HCT116 (cell line): Measurements from ENCODE around the gene MED27.
"Not testable (repeated sequence)": the region's sequence is repeated elsewhere in the genome, so short reads cannot be mapped to it uniquely, and the experiment has no call there.

Experiments
- CBX3 ChIP-seq: IDR thresholded peaks from 2 replicates; pipeline ENCODE4 v1.6.1; 2012; ENCODE audit warnings: low read depth
- CTCF ChIP-seq, 3 experiments: fragments of 200-600 bp in 1 of 3; sonication (generic) in 1 of 3; IDR thresholded peaks in 2 of 3; conservative IDR thresholded peaks in 1 of 3; 2 replicates each; pipeline ENCODE4 v1.5.1; 2012 to 2017; ENCODE audit warnings: low read depth in 2 of 3, low read length in 2 of 3, antibody characterized with exemption in 1 of 3, borderline replicate concordance in 1 of 3, control low read depth in 1 of 3, mild to moderate bottlenecking in 1 of 3, mixed read lengths in 1 of 3, mixed run types in 1 of 3, moderate library complexity in 1 of 3; ENCODE audit not compliant: insufficient read depth in 1 of 3
- EZH2 ChIP-seq: fragments of 200-600 bp; sonication (generic); IDR thresholded peaks from 2 replicates; pipeline ENCODE4 v1.6.1; 2017; ENCODE audit warnings: antibody characterized with exemption, mixed run types
- EZH2phosphoT487 ChIP-seq: fragments of 200-600 bp; IDR thresholded peaks from 2 replicates; pipeline ENCODE4 v1.6.1; 2018; ENCODE audit warnings: antibody characterized with exemption, borderline replicate concordance
- FOSL1 ChIP-seq: IDR thresholded peaks from 2 replicates; pipeline ENCODE4 v1.6.1; 2012; ENCODE audit warnings: low read depth
- JUND ChIP-seq: IDR thresholded peaks from 2 replicates; pipeline ENCODE4 v1.6.1; 2012
- MAX ChIP-seq: IDR thresholded peaks from 2 replicates; pipeline ENCODE4 v1.6.1; 2012
- POLR2A ChIP-seq: IDR thresholded peaks from 2 replicates; pipeline ENCODE4 v1.7.0; 2011; ENCODE audit warnings: borderline replicate concordance; ENCODE audit not compliant: insufficient read depth, insufficient read length; ENCODE audit errors: extremely low read depth
- POLR2AphosphoS5 ChIP-seq: IDR thresholded peaks from 2 replicates; pipeline ENCODE4 v1.6.1; 2011; ENCODE audit warnings: mild to moderate bottlenecking, low read depth, low read length, moderate library complexity
- RAD21 ChIP-seq: IDR thresholded peaks from 2 replicates; pipeline ENCODE4 v1.6.1; 2012; ENCODE audit warnings: low read depth, mild to moderate bottlenecking
- REST ChIP-seq: IDR thresholded peaks from 2 replicates; pipeline ENCODE4 v1.6.1; 2012; ENCODE audit warnings: low read depth
- TCF7L2 ChIP-seq: IDR thresholded peaks from 2 replicates; pipeline ENCODE4 v1.7.0; 2011; ENCODE audit warnings: borderline replicate concordance, inconsistent platforms; ENCODE audit not compliant: insufficient read depth, insufficient read length; ENCODE audit errors: extremely low read depth

GRCh38 chr9:132010201-132010600, 69.5 kb downstream of the MED27 start:
- not testable (repeated sequence) for TF ChIP-seq TCF7L2; RAD21; CTCF (IDR thresholded peaks at IDR 0.05 in 2 of 3, conservative IDR thresholded peaks at IDR 0.05 in 1 of 3; ENCODE audit: borderline replicate concordance in 1 of 3, insufficient read depth in 1 of 3, low read depth in 2 of 3, low read length in 2 of 3); POLR2AphosphoS5; CBX3; FOSL1; REST; POLR2A; EZH2; EZH2phosphoT487; MAX; JUND
